ENCODE data around the gene ADRA1B.
"Not testable (repeated sequence)": the region's sequence is repeated elsewhere in the genome, so short reads cannot be mapped to it uniquely, and the experiment has no call there.

- not testable (repeated sequence) for TF ChIP-seq POLR2A, CTCF (IDR thresholded peaks at IDR 0.05)
Observed at GRCh38 chr5:160008529-160008876, 92.2 kb downstream of the ADRA1B start.

Data from vagina (tissue), 2 donors.